Vagina (tissue), 2 donors: ENCODE measurements around the gene CLASP2. TPM values are rescaled to one million over a fixed set of nuclear protein-coding genes. Genes with fewer than 3 reads are reported as not detected.

Experiments used
- DNase-seq, 2 donors: peaks; one replicate each; pipeline ENCODE4 v3.0.0-alpha.2; 2017; ENCODE audit errors: extremely low spot score in 2 of 2
- H3K27ac ChIP-seq: fragments of 200-600 bp; sonication (generic); one replicate; pipeline ENCODE4 v1.5.1; 2019
- H3K27me3 ChIP-seq: fragments of 200-600 bp; sonication (generic); one replicate; pipeline ENCODE4 v1.5.1; 2019
- H3K36me3 ChIP-seq, 2 donors: fragments of 200-600 bp; sonication (generic); one replicate each; pipeline ENCODE4 v1.5.1; 2017 to 2019
- H3K4me1 ChIP-seq: fragments of 200-600 bp; sonication (generic); one replicate; pipeline ENCODE4 v1.5.1; 2019
- H3K4me3 ChIP-seq, 2 donors: fragments of 200-600 bp; sonication (generic); 1 replicate in 1 of 2; 2 replicates in 1 of 2; pipeline ENCODE4 v1.5.1; 2016 to 2019
- H3K9me3 ChIP-seq: fragments of 200-600 bp; sonication (generic); one replicate; pipeline ENCODE4 v1.5.1; 2019
- CTCF ChIP-seq, 3 experiments: fragments of 450-650 bp in 2 of 3; fragments of 200-600 bp in 1 of 3; sonication (generic) in 1 of 3; IDR thresholded peaks; one replicate each; pipeline ENCODE4 v1.5.1; 2017 to 2019; ENCODE audit warnings: antibody characterized with exemption in 3 of 3, mild to moderate bottlenecking in 2 of 3, moderate library complexity in 2 of 3
- POLR2A ChIP-seq, 2 donors: fragments of 450-650 bp; IDR thresholded peaks; one replicate each; pipeline ENCODE4 v1.6.1; 2017; ENCODE audit warnings: antibody characterized with exemption in 2 of 2, mild to moderate bottlenecking in 2 of 2, moderate library complexity in 2 of 2
- POLR2AphosphoS5 ChIP-seq, 2 donors: sonication (generic); formaldehyde crosslinking; IDR thresholded peaks; one replicate each; pipeline ENCODE4 v1.9.0; 2017; ENCODE audit warnings: antibody characterized with exemption in 2 of 2, mild to moderate bottlenecking in 2 of 2, low read depth in 1 of 2; ENCODE audit not compliant: insufficient read depth in 1 of 2
- intact Hi-C: fragments of 100-400 bp; cut with DNase I; formaldehyde crosslinking; loops from one replicate; pipeline ENCODE4 v1.15.1; 2023
- total RNA-seq: library from RNA; depleted of rRNA; stranded (reverse); fragments of >200 nt; gene quantifications from one replicate; pipeline ENCODE4 v1.2.3, GENCODE V29; 2016

The CLASP2 gene
- total RNA-seq, 1 donor from 2014 or later: 69.5 TPM

GRCh38 chr3:33612607-33613006 lies 105.4 kb downstream of the CLASP2 start:
- intact Hi-C loops: no loop called here

GRCh38 chr3:33602829-33603228 lies 115.2 kb downstream of the CLASP2 start:
- H3K27me3 ChIP-seq: no peaks in the 10 kb centered on the region
- intact Hi-C loops: no loop called here
- H3K4me1 ChIP-seq: no peaks in the 10 kb centered on the region
- H3K9me3 ChIP-seq: no peaks in the 10 kb centered on the region
- no peak for TF ChIP-seq POLR2AphosphoS5 (IDR thresholded peaks at IDR 0.05; ENCODE audit: insufficient read depth in 1 of 2, low read depth in 1 of 2)
- TF ChIP-seq CTCF (IDR thresholded peaks at IDR 0.05): no peak
- no peak for TF ChIP-seq POLR2A (IDR thresholded peaks at IDR 0.05)
- no peak overlapping the region for H3K27ac ChIP-seq
- no peak for DNase-seq
- H3K36me3 ChIP-seq: peaks cover 0 to 61% of the 10 kb centered on the region in 2 donors
- H3K4me3 ChIP-seq: no peak overlapping the region

More at GRCh38 chr3:33612607-33613006, 105.4 kb downstream of the CLASP2 start:
- H3K4me1 ChIP-seq: no peaks in the 10 kb centered on the region
- no peaks in the 10 kb centered on the region for H3K9me3 ChIP-seq
- H3K27me3 ChIP-seq: no peaks in the 10 kb centered on the region
- no peak overlapping the region for H3K27ac ChIP-seq
- DNase-seq: no peak
- no peak overlapping the region for H3K4me3 ChIP-seq
- no peak for TF ChIP-seq CTCF (IDR thresholded peaks at IDR 0.05)
- TF ChIP-seq POLR2A (IDR thresholded peaks at IDR 0.05): no peak
- no peak for TF ChIP-seq POLR2AphosphoS5 (IDR thresholded peaks at IDR 0.05; ENCODE audit: insufficient read depth in 1 of 2, low read depth in 1 of 2)
- H3K36me3 ChIP-seq: peaks cover 0 to 7% of the 10 kb centered on the region in 2 donors

- intact Hi-C loops: no loop called here
These were observed 120.8 kb downstream of the CLASP2 start for GRCh38 chr3:33597257-33597689.

GRCh38 chr3:33592999-33593398 lies 125.1 kb downstream of the CLASP2 start:
- no peak for TF ChIP-seq CTCF (IDR thresholded peaks at IDR 0.05)
- no peak for TF ChIP-seq POLR2AphosphoS5 (IDR thresholded peaks at IDR 0.05; ENCODE audit: insufficient read depth in 1 of 2, low read depth in 1 of 2)
- no peak for TF ChIP-seq POLR2A (IDR thresholded peaks at IDR 0.05)
- Histone ChIP-seq H3K9me3 (no peaks in the 10 kb centered on the region), H3K4me3 (no peak overlapping the region), H3K36me3 (peaks cover 0 to 10% of the 10 kb centered on the region in 2 donors), H3K27ac (no peak overlapping the region), H3K27me3 (no peaks in the 10 kb centered on the region), H3K4me1 (no peaks in the 10 kb centered on the region)
- DNase-seq: no peak
- intact Hi-C loops: loop anchor here (5.0 kb wide), 1 partner anchor 1159 kb away; no protein-coding TSS in a partner anchor

More at GRCh38 chr3:33597257-33597689, 120.8 kb downstream of the CLASP2 start:
- Histone ChIP-seq H3K27me3 (no peaks in the 10 kb centered on the region), H3K36me3 (peaks cover 0 to 14% of the 10 kb centered on the region in 2 donors), H3K4me1 (no peaks in the 10 kb centered on the region), H3K27ac (no peak overlapping the region), H3K9me3 (no peaks in the 10 kb centered on the region), H3K4me3 (no peak overlapping the region)
- no peak for DNase-seq
- TF ChIP-seq POLR2AphosphoS5 (IDR thresholded peaks at IDR 0.05; ENCODE audit: insufficient read depth in 1 of 2, low read depth in 1 of 2) (no peak), POLR2A (IDR thresholded peaks at IDR 0.05) (no peak), CTCF (IDR thresholded peaks at IDR 0.05) (no peak)

- intact Hi-C loops: loop anchor here (5.0 kb wide), 1 partner anchor 1162 kb away; no protein-coding TSS in a partner anchor
- no peak for DNase-seq
- no peak overlapping the region for H3K4me3 ChIP-seq
- peaks cover 0 to 5% of the 10 kb centered on the region in 2 donors for H3K36me3 ChIP-seq
- no peak overlapping the region for H3K27ac ChIP-seq
- H3K9me3 ChIP-seq: no peaks in the 10 kb centered on the region
- TF ChIP-seq CTCF (IDR thresholded peaks at IDR 0.05) (no peak), POLR2AphosphoS5 (IDR thresholded peaks at IDR 0.05; ENCODE audit: insufficient read depth in 1 of 2, low read depth in 1 of 2) (no peak), POLR2A (IDR thresholded peaks at IDR 0.05) (no peak)
- H3K27me3 ChIP-seq: no peaks in the 10 kb centered on the region
- H3K4me1 ChIP-seq: no peaks in the 10 kb centered on the region
These were observed 127.5 kb downstream of the CLASP2 start for GRCh38 chr3:33590541-33590940.
